Sigmoid colon (tissue), 4 donors: ENCODE results near the gene SLAMF6.

Experiments
- EP300 ChIP-seq, 4 donors: sonication (generic); formaldehyde crosslinking; IDR thresholded peaks; one replicate each; pipeline ENCODE4 v1.6.1; 2017; ENCODE audit warnings: antibody characterized with exemption in 4 of 4
- POLR2A ChIP-seq, 2 donors: fragments of 450-650 bp; IDR thresholded peaks; one replicate each; pipeline ENCODE4 v1.6.1; 2016; ENCODE audit warnings: antibody characterized with exemption in 2 of 2, mild to moderate bottlenecking in 2 of 2, moderate library complexity in 2 of 2
- POLR2AphosphoS5 ChIP-seq, 4 donors: sonication (generic); formaldehyde crosslinking; IDR thresholded peaks; one replicate each; pipeline ENCODE4 v1.6.1; 2017; ENCODE audit warnings: antibody characterized with exemption in 4 of 4
- TF ChIP-seq, protein P1 (sequence below), 4 experiments: fragments of 450-650 bp in 3 of 4; fragments of 200-600 bp in 1 of 4; IDR thresholded peaks; one replicate each; pipeline ENCODE4 v1.5.1; 2016 to 2019; ENCODE audit warnings: antibody characterized with exemption in 4 of 4, mild to moderate bottlenecking in 3 of 4, moderate library complexity in 2 of 4

DNA sequence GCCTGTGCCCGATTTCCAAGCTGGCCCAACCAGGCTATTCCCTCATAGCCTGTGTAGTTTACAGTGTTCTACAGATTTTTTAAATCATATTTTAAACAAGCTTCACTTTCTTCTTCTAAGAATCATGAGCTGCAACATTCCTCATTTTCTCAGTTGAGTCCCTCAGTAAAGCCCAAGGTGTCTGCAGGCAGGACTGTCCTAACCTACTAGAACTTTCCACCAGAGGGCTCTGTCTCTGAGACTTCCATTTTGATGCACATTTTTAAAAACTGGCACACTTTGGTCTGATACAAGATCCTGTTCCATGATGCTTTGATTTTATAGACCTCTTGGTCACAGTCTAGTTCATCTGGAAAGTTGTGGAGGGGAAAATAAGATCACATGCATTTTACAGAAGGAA is 21.6 kb upstream of the SLAMF6 start:
- TF ChIP-seq, protein P1, sequence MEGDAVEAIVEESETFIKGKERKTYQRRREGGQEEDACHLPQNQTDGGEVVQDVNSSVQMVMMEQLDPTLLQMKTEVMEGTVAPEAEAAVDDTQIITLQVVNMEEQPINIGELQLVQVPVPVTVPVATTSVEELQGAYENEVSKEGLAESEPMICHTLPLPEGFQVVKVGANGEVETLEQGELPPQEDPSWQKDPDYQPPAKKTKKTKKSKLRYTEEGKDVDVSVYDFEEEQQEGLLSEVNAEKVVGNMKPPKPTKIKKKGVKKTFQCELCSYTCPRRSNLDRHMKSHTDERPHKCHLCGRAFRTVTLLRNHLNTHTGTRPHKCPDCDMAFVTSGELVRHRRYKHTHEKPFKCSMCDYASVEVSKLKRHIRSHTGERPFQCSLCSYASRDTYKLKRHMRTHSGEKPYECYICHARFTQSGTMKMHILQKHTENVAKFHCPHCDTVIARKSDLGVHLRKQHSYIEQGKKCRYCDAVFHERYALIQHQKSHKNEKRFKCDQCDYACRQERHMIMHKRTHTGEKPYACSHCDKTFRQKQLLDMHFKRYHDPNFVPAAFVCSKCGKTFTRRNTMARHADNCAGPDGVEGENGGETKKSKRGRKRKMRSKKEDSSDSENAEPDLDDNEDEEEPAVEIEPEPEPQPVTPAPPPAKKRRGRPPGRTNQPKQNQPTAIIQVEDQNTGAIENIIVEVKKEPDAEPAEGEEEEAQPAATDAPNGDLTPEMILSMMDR (IDR thresholded peaks at IDR 0.05) = no peak
- no peak for TF ChIP-seq POLR2AphosphoS5 (IDR thresholded peaks at IDR 0.05)
- no peak for TF ChIP-seq EP300 (IDR thresholded peaks at IDR 0.05)
- no peak for TF ChIP-seq POLR2A (IDR thresholded peaks at IDR 0.05)
